ENCODE data around the gene HOXA4.

DNA sequence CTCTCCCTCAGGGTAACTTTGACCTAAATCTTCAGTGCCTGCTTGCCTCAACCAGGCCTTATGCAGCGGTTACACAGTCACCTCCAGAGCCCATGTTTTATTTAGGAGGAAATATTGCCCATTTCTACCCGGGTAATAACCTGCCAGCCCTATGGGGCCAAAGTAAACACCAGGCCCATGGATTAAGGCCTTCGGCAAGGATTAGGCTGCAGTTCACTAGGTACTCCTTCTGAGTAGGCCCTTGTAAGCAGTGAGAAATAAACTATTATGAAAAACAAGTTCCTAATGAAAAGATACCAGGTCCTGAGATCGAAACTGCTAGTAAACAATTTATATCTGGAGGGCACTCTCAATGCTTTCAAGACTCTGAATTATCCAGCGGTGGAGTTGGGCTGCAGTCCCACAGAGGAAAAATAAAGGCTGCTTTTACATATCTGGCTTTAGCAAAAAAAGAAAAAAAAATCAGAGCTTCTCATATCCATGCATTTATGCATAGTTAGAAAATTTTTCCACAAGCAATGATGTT lies 47.3 kb upstream of the HOXA4 start:
- TF ChIP-seq, protein P1, sequence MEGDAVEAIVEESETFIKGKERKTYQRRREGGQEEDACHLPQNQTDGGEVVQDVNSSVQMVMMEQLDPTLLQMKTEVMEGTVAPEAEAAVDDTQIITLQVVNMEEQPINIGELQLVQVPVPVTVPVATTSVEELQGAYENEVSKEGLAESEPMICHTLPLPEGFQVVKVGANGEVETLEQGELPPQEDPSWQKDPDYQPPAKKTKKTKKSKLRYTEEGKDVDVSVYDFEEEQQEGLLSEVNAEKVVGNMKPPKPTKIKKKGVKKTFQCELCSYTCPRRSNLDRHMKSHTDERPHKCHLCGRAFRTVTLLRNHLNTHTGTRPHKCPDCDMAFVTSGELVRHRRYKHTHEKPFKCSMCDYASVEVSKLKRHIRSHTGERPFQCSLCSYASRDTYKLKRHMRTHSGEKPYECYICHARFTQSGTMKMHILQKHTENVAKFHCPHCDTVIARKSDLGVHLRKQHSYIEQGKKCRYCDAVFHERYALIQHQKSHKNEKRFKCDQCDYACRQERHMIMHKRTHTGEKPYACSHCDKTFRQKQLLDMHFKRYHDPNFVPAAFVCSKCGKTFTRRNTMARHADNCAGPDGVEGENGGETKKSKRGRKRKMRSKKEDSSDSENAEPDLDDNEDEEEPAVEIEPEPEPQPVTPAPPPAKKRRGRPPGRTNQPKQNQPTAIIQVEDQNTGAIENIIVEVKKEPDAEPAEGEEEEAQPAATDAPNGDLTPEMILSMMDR (IDR thresholded peaks at IDR 0.05; ENCODE audit: low read length): no peak
- TF ChIP-seq EZH2 (optimal IDR thresholded peaks at IDR 0.05; ENCODE audit: low read depth, low read length): no peak
